ENCODE results near the gene KCNMA1.

The KCNMA1 gene

GRCh38 chr10:76874896-76875295 lies 762.7 kb downstream of the KCNMA1 start:
- no peak for FAIRE-seq
- no peak for DNase-seq (ENCODE audit: insufficient read length, low spot score)
- TF ChIP-seq CTCF (IDR thresholded peaks at IDR 0.05; ENCODE audit: insufficient read depth, missing control alignments) = no peak

- no peak for TF ChIP-seq CTCF (IDR thresholded peaks at IDR 0.05; ENCODE audit: insufficient read depth, missing control alignments)
- no peak for FAIRE-seq
- DNase-seq (ENCODE audit: insufficient read length, low spot score) = no peak
Measured at GRCh38 chr10:76874176-76874575, 763.4 kb downstream of the KCNMA1 start.

- DNase-seq (ENCODE audit: insufficient read length, low spot score) (no peak), FAIRE-seq (no peak)
- TF ChIP-seq CTCF (IDR thresholded peaks at IDR 0.05; ENCODE audit: insufficient read depth, missing control alignments) = no peak
Measured at GRCh38 chr10:76871697-76872295, 765.8 kb downstream of the KCNMA1 start.

GRCh38 chr10:76869931-76870330 lies 767.7 kb downstream of the KCNMA1 start:
- no peak for DNase-seq (ENCODE audit: insufficient read length, low spot score)
- FAIRE-seq = no peak

GRCh38 chr10:76868098-76868977 lies 769.3 kb downstream of the KCNMA1 start:
- FAIRE-seq (no peak), DNase-seq (ENCODE audit: insufficient read length, low spot score) (no peak)
- TF ChIP-seq CTCF (IDR thresholded peaks at IDR 0.05; ENCODE audit: insufficient read depth, missing control alignments) = no peak

More at GRCh38 chr10:76869931-76870330, 767.7 kb downstream of the KCNMA1 start:
- no peak for TF ChIP-seq CTCF (IDR thresholded peaks at IDR 0.05; ENCODE audit: insufficient read depth, missing control alignments)

- TF ChIP-seq CTCF (IDR thresholded peaks at IDR 0.05; ENCODE audit: insufficient read depth, missing control alignments) = no peak
Measured at GRCh38 chr10:76866841-76867586, 770.6 kb downstream of the KCNMA1 start.

More at GRCh38 chr10:76866841-76867586, 770.6 kb downstream of the KCNMA1 start:
- DNase-seq (ENCODE audit: insufficient read length, low spot score) (no peak), FAIRE-seq (peak; percentile 44)

All from D721Med (cell line).